Panc1 (cell line): Measurements from ENCODE around the gene SGSM1.

Experiments
- CTCF ChIP-seq: fragments of 450-650 bp; IDR thresholded peaks from 2 replicates; pipeline ENCODE4 v1.5.1; 2017; ENCODE audit warnings: mild to moderate bottlenecking
- POLR2AphosphoS5 ChIP-seq: IDR thresholded peaks from 2 replicates; pipeline ENCODE4 v1.6.1; 2012; ENCODE audit warnings: mild to moderate bottlenecking, low read depth, low read length, moderate library complexity
- REST ChIP-seq, 2 experiments: IDR thresholded peaks; 2 replicates each; pipeline ENCODE4 v1.6.1; 2011 to 2012; ENCODE audit warnings: low read depth in 2 of 2, control low read depth in 1 of 2, low read length in 1 of 2, mild to moderate bottlenecking in 1 of 2, moderate library complexity in 1 of 2; ENCODE audit not compliant: insufficient read depth in 1 of 2
- SIN3A ChIP-seq: IDR thresholded peaks from 2 replicates; pipeline ENCODE4 v1.6.1; 2012; ENCODE audit warnings: low read depth, mild to moderate bottlenecking, low read length, moderate library complexity, borderline replicate concordance; ENCODE audit not compliant: insufficient read depth

GRCh38 chr22:24775769-24776492 is 30.1 kb upstream of the SGSM1 start:
- TF ChIP-seq CTCF (no peak), POLR2AphosphoS5 (no peak), SIN3A (no peak), REST (IDR thresholded peaks at IDR 0.05; ENCODE audit: insufficient read depth in 1 of 2, low read depth in 2 of 2, low read length in 1 of 2) (no peak)
